GM18526 (cell line): Measurements from ENCODE around the gene AKAP12.

ENCODE experiments used
- POLR2A ChIP-seq: IDR thresholded peaks from 3 replicates; pipeline ENCODE4 v1.6.1; 2011; ENCODE audit not compliant: insufficient read length; ENCODE audit errors: extremely low read depth

Gene AKAP12

GRCh38 chr6:151260205-151260604 is 20.4 kb downstream of the AKAP12 start:
- TF ChIP-seq POLR2A, result no peak

- no peak for TF ChIP-seq POLR2A
These were observed 23.3 kb downstream of the AKAP12 start for GRCh38 chr6:151263035-151263434.

- no peak for TF ChIP-seq POLR2A
These were observed 24.2 kb downstream of the AKAP12 start for GRCh38 chr6:151263967-151264366.

- no peak for TF ChIP-seq POLR2A
These were observed 25.5 kb downstream of the AKAP12 start for GRCh38 chr6:151265282-151265681.

- TF ChIP-seq POLR2A, result no peak
These were observed 29.7 kb downstream of the AKAP12 start for GRCh38 chr6:151269321-151269995.

GRCh38 chr6:151275121-151275520 is 35.4 kb downstream of the AKAP12 start:
- no peak for TF ChIP-seq POLR2A

GRCh38 chr6:151275566-151275965 is 35.8 kb downstream of the AKAP12 start:
- TF ChIP-seq POLR2A, result no peak

GRCh38 chr6:151276112-151276740 is 36.5 kb downstream of the AKAP12 start:
- no peak for TF ChIP-seq POLR2A

- no peak for TF ChIP-seq POLR2A
These were observed 40.1 kb downstream of the AKAP12 start for GRCh38 chr6:151279891-151280290.

- no peak for TF ChIP-seq POLR2A
These were observed 41.1 kb downstream of the AKAP12 start for GRCh38 chr6:151280859-151281258.

- no peak for TF ChIP-seq POLR2A
These were observed 44.2 kb downstream of the AKAP12 start for GRCh38 chr6:151284012-151284411.

- TF ChIP-seq POLR2A, result no peak
These were observed 44.8 kb downstream of the AKAP12 start for GRCh38 chr6:151284548-151285017.

- no peak for TF ChIP-seq POLR2A
These were observed 45.4 kb downstream of the AKAP12 start for GRCh38 chr6:151285122-151285521.

GRCh38 chr6:151286214-151286613 is 46.4 kb downstream of the AKAP12 start:
- TF ChIP-seq POLR2A, result no peak

- TF ChIP-seq POLR2A, result no peak
These were observed 49.1 kb downstream of the AKAP12 start for GRCh38 chr6:151288712-151289398.

- TF ChIP-seq POLR2A, result no peak
These were observed 49.7 kb downstream of the AKAP12 start for GRCh38 chr6:151289399-151290007.
